OCI-LY3 (cell line): ENCODE measurements around the gene DNAJC21.
"Not testable (repeated sequence)": the region's sequence is repeated elsewhere in the genome, so short reads cannot be mapped to it uniquely, and the experiment has no call there.

Source experiments
- H2AFZ ChIP-seq: fragments of 200-600, 300-600 bp; shearing (Covaris generic); 2 replicates; pipeline ENCODE4 v1.6.0; 2014; ENCODE audit warnings: antibody characterized with exemption, low read depth, low read length
- H3K27ac ChIP-seq: fragments of 200-600, 300-600 bp; sonication (generic); 2 replicates; pipeline ENCODE4 v1.5.1; 2014; ENCODE audit warnings: mild to moderate bottlenecking, low read length, moderate library complexity, mixed read lengths
- H3K27me3 ChIP-seq: fragments of 200-600, 300-600 bp; sonication (generic); 2 replicates; pipeline ENCODE4 v1.6.1; 2014; ENCODE audit warnings: low read depth, low read length, mixed read lengths
- H3K36me3 ChIP-seq: fragments of 200-600, 300-600 bp; sonication (generic); replicated peaks from 2 replicates; pipeline ENCODE3; 2014; ENCODE audit warnings: low read depth, low read length, mixed read lengths
- H3K4me1 ChIP-seq: fragments of 300-600, 200-600 bp; sonication (generic); 2 replicates; pipeline ENCODE4 v1.6.1; 2014; ENCODE audit warnings: low read length, mixed read lengths
- H3K4me2 ChIP-seq: fragments of 200-600, 300-600 bp; sonication (generic); 2 replicates; pipeline ENCODE4 v1.6.1; 2014; ENCODE audit warnings: low read length, mixed read lengths
- H3K4me3 ChIP-seq: fragments of 300-600, 200-600 bp; sonication (generic); 2 replicates; pipeline ENCODE4 v1.5.1; 2014; ENCODE audit warnings: antibody characterized with exemption, mild to moderate bottlenecking, low read length, moderate library complexity
- H3K79me2 ChIP-seq: fragments of 300-600, 200-600 bp; shearing (Covaris generic); 2 replicates; pipeline ENCODE4 v1.6.1; 2014; ENCODE audit warnings: mild to moderate bottlenecking, low read length, mixed read lengths
- H3K9ac ChIP-seq: fragments of 300-600, 200-600 bp; shearing (Covaris generic); 2 replicates; pipeline ENCODE4 v1.6.0; 2014; ENCODE audit warnings: mild to moderate bottlenecking, low read length, moderate library complexity
- H3K9me3 ChIP-seq: fragments of 200-600, 300-600 bp; shearing (Covaris generic); 2 replicates; pipeline ENCODE4 v1.6.1; 2014; ENCODE audit warnings: low read length, mixed read lengths; ENCODE audit not compliant: insufficient read depth
- H4K20me1 ChIP-seq: fragments of 200-600, 300-600 bp; sonication (generic); 2 replicates; pipeline ENCODE4 v1.6.1; 2016; ENCODE audit warnings: low read length, mixed read lengths; ENCODE audit not compliant: insufficient read depth
- CTCF ChIP-seq: fragments of 200-600, 300-600 bp; sonication (generic); IDR thresholded peaks from 2 replicates; pipeline ENCODE4 v1.5.1; 2014; ENCODE audit warnings: antibody characterized with exemption, low read length, low read depth
- EZH2phosphoT487 ChIP-seq: fragments of 200-600 bp; shearing (Covaris generic); IDR thresholded peaks from 2 replicates; pipeline ENCODE4 v1.6.1; 2018; ENCODE audit warnings: antibody characterized with exemption, mixed run types, low read depth

Gene DNAJC21

GRCh38 chr5:34919077-34919476 is 10.3 kb upstream of the DNAJC21 start:
- no peaks in the 10 kb centered on the region; the same call in 1 of the 2 replicates for H4K20me1 ChIP-seq
- TF ChIP-seq CTCF = no peak
- TF ChIP-seq EZH2phosphoT487 = no peak
- no peaks in the 10 kb centered on the region for H3K9me3 ChIP-seq
- H3K4me3 ChIP-seq = no peak overlapping the region
- no peak overlapping the region for H3K4me2 ChIP-seq
- no peak overlapping the region for H3K27ac ChIP-seq
- H3K4me1 ChIP-seq = peaks cover 18% of the 10 kb centered on the region
- peaks cover 29% of the 10 kb centered on the region for H3K36me3 ChIP-seq
- H2AFZ ChIP-seq = no peak overlapping the region
- no peak overlapping the region for H3K9ac ChIP-seq
- no peaks in the 10 kb centered on the region for H3K27me3 ChIP-seq
- H3K79me2 ChIP-seq = peaks cover 78% of the 10 kb centered on the region

GRCh38 chr5:34923256-34923655 is 6.1 kb upstream of the DNAJC21 start:
- H4K20me1 ChIP-seq, H3K27me3 ChIP-seq, H3K27ac ChIP-seq, H3K4me1 ChIP-seq, H3K9me3 ChIP-seq, H3K9ac ChIP-seq, H3K4me3 ChIP-seq, H2AFZ ChIP-seq, H3K4me2 ChIP-seq: not testable (repeated sequence)
- Histone ChIP-seq H3K36me3 (peaks cover 47% of the 10 kb centered on the region), H3K79me2 (peaks cover 38% of the 10 kb centered on the region)

- no peak overlapping the region for H3K4me2 ChIP-seq
- no peak overlapping the region for H3K9ac ChIP-seq
- peaks cover 31% of the 10 kb centered on the region for H3K79me2 ChIP-seq
- TF ChIP-seq CTCF = no peak
- no peak for TF ChIP-seq EZH2phosphoT487
- H3K27me3 ChIP-seq = no peaks in the 10 kb centered on the region
- H3K36me3 ChIP-seq = peaks cover 47% of the 10 kb centered on the region
- H3K4me1 ChIP-seq = peaks cover 8% of the 10 kb centered on the region
- no peak overlapping the region for H2AFZ ChIP-seq
- no peaks in the 10 kb centered on the region for H3K9me3 ChIP-seq
- H3K4me3 ChIP-seq = no peak overlapping the region
- no peak overlapping the region for H3K27ac ChIP-seq
- no peaks in the 10 kb centered on the region for H4K20me1 ChIP-seq
Observed at GRCh38 chr5:34923694-34924461, 5.5 kb upstream of the DNAJC21 start.

GRCh38 chr5:34924462-34924765 is 4.9 kb upstream of the DNAJC21 start:
- peaks cover 8% of the 10 kb centered on the region for H3K4me1 ChIP-seq
- peaks cover 26% of the 10 kb centered on the region for H3K79me2 ChIP-seq
- TF ChIP-seq EZH2phosphoT487 = no peak
- no peak for TF ChIP-seq CTCF

More at GRCh38 chr5:34924462-34924765, 4.9 kb upstream of the DNAJC21 start:
- Histone ChIP-seq H3K4me2 (no peak overlapping the region), H3K4me3 (no peak overlapping the region), H2AFZ (no peak overlapping the region), H3K27me3 (no peaks in the 10 kb centered on the region), H4K20me1 (no peaks in the 10 kb centered on the region), H3K36me3 (peaks cover 45% of the 10 kb centered on the region), H3K9ac (no peak overlapping the region), H3K9me3 (no peaks in the 10 kb centered on the region), H3K27ac (no peak overlapping the region)
